Liver (tissue), 3 donors: ENCODE measurements around the gene CRMP1.

Experiments
- HNF4A ChIP-seq, 2 donors: conservative IDR thresholded peaks; 2 replicates each; pipeline ENCODE4 v1.6.1; 2016; ENCODE audit warnings: antibody characterized with exemption in 2 of 2, mild to moderate bottlenecking in 2 of 2
- JUND ChIP-seq, 2 donors: IDR thresholded peaks; 2 replicates each; pipeline ENCODE4 v1.6.1; 2016; ENCODE audit warnings: antibody characterized with exemption in 2 of 2
- NR2F2 ChIP-seq: IDR thresholded peaks from 2 replicates; pipeline ENCODE4 v1.6.1; 2016; ENCODE audit warnings: antibody characterized with exemption
- SP1 ChIP-seq: IDR thresholded peaks from 2 replicates; pipeline ENCODE4 v1.6.1; 2018; ENCODE audit warnings: antibody characterized with exemption, mild to moderate bottlenecking
- TAF1 ChIP-seq: conservative IDR thresholded peaks from 2 replicates; pipeline ENCODE4 v1.6.1; 2016; ENCODE audit warnings: antibody characterized with exemption, mild to moderate bottlenecking
- YY1 ChIP-seq: IDR thresholded peaks from 2 replicates; pipeline ENCODE4 v1.6.1; 2016; ENCODE audit warnings: antibody characterized with exemption, mild to moderate bottlenecking
- TF ChIP-seq, protein P1 (sequence below): fragments of 150-350 bp; IDR thresholded peaks from 2 replicates; pipeline ENCODE4 v1.5.1; 2017; ENCODE audit warnings: improper control_type of control experiment, low read depth, low read length; ENCODE audit not compliant: missing input control
- TF ChIP-seq, protein P2 (sequence below): IDR thresholded peaks from 2 replicates; pipeline ENCODE4 v1.6.1; 2016; ENCODE audit warnings: antibody characterized with exemption
- TF ChIP-seq, protein P3 (sequence below): IDR thresholded peaks from 2 replicates; pipeline ENCODE4 v1.6.1; 2016; ENCODE audit warnings: antibody characterized with exemption
- donor health status: healthy.
- donor health status: healthy.

DNA sequence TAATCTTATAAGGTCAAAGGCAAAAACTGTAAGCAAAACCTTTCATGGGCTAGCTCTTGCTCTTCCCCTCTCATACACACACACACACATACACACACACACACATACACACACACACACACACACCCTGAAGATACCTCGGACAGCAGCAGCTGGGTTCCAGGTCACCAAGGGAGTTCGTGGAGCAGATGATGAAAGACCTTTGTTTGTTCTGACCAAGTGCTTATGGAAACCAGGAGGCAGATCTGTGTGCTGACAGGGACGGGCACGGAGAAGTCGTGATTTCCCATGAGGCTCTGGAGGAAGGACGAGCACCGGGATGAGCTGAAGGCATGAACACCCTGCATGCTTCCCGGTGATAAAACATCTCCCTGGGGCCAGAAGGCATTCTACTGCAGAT, 35.4 kb upstream of the CRMP1 start:
- TF ChIP-seq, protein P1, sequence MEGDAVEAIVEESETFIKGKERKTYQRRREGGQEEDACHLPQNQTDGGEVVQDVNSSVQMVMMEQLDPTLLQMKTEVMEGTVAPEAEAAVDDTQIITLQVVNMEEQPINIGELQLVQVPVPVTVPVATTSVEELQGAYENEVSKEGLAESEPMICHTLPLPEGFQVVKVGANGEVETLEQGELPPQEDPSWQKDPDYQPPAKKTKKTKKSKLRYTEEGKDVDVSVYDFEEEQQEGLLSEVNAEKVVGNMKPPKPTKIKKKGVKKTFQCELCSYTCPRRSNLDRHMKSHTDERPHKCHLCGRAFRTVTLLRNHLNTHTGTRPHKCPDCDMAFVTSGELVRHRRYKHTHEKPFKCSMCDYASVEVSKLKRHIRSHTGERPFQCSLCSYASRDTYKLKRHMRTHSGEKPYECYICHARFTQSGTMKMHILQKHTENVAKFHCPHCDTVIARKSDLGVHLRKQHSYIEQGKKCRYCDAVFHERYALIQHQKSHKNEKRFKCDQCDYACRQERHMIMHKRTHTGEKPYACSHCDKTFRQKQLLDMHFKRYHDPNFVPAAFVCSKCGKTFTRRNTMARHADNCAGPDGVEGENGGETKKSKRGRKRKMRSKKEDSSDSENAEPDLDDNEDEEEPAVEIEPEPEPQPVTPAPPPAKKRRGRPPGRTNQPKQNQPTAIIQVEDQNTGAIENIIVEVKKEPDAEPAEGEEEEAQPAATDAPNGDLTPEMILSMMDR = no peak
- TF ChIP-seq NR2F2 (no peak), JUND (IDR thresholded peaks at IDR 0.05) (no peak), HNF4A (conservative IDR thresholded peaks at IDR 0.05) (no peak), YY1 (no peak), TAF1 (no peak), SP1 (no peak)
- TF ChIP-seq, protein P2, sequence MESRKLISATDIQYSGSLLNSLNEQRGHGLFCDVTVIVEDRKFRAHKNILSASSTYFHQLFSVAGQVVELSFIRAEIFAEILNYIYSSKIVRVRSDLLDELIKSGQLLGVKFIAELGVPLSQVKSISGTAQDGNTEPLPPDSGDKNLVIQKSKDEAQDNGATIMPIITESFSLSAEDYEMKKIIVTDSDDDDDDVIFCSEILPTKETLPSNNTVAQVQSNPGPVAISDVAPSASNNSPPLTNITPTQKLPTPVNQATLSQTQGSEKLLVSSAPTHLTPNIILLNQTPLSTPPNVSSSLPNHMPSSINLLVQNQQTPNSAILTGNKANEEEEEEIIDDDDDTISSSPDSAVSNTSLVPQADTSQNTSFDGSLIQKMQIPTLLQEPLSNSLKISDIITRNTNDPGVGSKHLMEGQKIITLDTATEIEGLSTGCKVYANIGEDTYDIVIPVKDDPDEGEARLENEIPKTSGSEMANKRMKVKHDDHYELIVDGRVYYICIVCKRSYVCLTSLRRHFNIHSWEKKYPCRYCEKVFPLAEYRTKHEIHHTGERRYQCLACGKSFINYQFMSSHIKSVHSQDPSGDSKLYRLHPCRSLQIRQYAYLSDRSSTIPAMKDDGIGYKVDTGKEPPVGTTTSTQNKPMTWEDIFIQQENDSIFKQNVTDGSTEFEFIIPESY = no peak
- TF ChIP-seq, protein P3, sequence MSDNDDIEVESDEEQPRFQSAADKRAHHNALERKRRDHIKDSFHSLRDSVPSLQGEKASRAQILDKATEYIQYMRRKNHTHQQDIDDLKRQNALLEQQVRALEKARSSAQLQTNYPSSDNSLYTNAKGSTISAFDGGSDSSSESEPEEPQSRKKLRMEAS = no peak
